GM18873 (cell line): ENCODE measurements around the gene SNX33.
"Not testable (repeated sequence)": the region's sequence is repeated elsewhere in the genome, so short reads cannot be mapped to it uniquely, and the experiment has no call there.

Experiments used
- ATAC-seq: cut with Tn5 transposase; IDR thresholded peaks from one replicate; pipeline ENCODE4 v1.9.1; 2021; ENCODE audit warnings: mild to moderate bottlenecking, moderate library complexity, moderate number of reproducible peaks; ENCODE audit not compliant: unreplicated experiment, low FRiP score

Gene SNX33

DNA sequence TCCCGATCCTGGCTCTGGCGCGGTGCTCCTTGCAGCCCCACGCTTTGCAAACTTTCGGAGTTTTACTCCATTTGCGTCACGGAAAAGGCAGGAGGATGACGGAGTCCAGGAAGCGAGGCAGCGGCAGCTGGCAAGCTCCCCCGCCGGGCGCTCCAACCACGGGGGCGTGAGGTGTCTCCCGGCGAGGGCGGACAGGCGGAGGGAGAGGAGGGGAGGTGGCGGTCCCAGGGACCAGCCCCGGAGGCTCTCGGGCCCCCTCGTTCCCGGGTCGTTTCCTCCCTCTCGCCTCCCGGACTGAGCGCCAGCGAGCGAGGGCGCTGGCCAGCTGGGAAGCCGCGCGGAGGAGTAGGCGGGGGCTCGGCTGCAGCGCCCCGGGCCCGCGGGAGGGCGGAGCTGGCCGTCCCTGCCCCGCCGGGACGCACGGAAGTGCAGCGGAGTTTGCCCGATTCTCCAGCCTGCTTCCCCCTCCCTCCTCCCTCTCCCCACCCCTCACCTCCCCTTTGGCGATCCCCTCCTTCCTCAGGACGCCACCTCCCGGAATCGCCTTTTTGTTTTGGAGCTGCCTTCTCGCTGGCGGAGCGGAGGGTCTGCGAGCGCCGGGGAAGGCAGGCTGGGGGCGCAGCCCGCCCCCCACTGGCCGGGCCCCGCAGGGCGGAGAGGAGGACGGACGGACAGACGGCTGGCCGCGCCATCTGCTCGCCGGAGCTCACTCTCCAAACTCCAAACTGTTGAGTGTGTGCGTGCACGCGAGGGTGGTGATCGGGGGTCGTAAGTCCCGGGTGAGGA, at the start of gene SNX33:
Gene SNX33, plus strand, starts transcription at position 543 of the 786 bp plus-strand sequence. CDS start 1,191 bp downstream, outside the sequence.
- no peak for ATAC-seq

GRCh38 chr15:75598361-75598760, 49.4 kb upstream of the SNX33 start:
- no peak for ATAC-seq

DNA sequence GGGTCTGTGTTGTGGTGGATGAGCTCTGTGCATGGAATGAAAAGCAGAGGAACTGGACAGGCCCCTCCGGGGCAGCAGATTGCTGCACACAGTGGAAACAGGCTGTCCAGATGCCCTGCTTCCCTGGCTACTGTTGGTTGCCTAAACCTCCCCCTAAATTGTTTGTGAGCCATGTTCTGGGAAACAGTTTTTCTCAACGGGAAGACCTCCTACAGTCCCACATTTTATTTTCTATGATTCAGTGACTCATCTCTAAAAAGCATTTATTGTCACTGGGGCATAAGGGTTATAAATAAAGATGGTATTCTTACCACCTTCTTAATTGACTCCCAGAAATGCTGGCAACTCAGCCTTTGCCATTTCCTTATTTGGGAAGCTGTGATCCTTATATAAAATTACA, 48.3 kb upstream of the SNX33 start:
- no peak for ATAC-seq

- no peak for ATAC-seq
Observed at GRCh38 chr15:75606026-75606425, 41.7 kb upstream of the SNX33 start.

- no peak for ATAC-seq
Observed at GRCh38 chr15:75606711-75607699, 40.7 kb upstream of the SNX33 start.

- ATAC-seq = no peak
Observed at GRCh38 chr15:75616766-75617165, 30.9 kb upstream of the SNX33 start.

- ATAC-seq = no peak
Observed at GRCh38 chr15:75620058-75620820, 27.5 kb upstream of the SNX33 start.

DNA sequence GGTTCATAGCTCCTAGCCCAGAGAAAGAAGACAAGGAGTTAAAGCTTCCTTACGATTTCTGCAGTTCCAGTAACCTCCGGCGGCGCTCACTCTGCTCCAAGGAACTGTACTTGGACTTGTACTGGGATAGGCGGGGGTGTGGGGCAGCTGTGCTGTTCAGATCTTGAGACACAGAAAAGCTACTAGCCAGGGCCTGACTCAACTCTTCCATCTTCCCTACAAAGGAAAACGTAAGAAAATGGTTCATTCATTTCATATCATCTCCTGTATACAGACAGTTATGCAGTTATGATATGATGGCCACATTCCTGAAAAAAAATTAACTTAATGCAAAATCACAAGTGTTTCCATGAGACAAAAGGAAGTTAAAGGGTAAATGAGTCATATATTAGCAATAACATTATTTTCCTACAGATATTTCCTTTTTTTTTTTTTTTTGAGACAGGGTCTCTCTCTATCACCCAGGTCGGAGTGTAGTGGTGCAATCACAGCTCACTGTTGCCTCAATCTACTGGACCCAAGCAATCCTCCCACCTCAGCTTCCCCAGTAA, 26.8 kb upstream of the SNX33 start:
- ATAC-seq = no peak

GRCh38 chr15:75622505-75622904, 25.2 kb upstream of the SNX33 start:
- no peak for ATAC-seq

- peak; percentile 67 for ATAC-seq
Observed at GRCh38 chr15:75625542-75626347, 22.0 kb upstream of the SNX33 start, which contains the start of gene SNUPN. Gene SNUPN, minus strand, starts transcription at chr15:75625725. Its CDS starts 4,674 bp downstream, at chr15:75621051.

- no peak for ATAC-seq
Observed at GRCh38 chr15:75631935-75632334, 15.8 kb upstream of the SNX33 start.

- ATAC-seq = not testable (repeated sequence)
Observed at GRCh38 chr15:75633922-75634321, 13.8 kb upstream of the SNX33 start.

DNA sequence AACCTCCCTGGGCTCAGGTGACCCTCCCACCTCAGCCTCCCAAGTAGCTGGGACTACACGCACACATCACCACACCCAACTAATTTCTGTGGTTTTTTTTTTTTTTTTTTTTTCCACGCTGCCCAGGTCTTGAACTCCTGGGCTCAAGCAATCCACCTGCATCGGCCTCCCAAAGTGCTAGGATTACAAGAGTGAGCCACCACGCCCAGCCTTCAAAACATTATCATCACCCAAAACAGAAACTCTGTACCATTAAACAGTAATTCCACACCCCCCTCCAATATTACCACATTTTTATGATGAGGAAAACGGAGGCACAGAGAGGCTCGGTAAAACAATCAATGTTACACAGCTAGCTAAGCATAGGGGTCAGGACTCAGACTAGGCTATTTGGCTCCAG, 11.7 kb upstream of the SNX33 start:
- no peak for ATAC-seq

DNA sequence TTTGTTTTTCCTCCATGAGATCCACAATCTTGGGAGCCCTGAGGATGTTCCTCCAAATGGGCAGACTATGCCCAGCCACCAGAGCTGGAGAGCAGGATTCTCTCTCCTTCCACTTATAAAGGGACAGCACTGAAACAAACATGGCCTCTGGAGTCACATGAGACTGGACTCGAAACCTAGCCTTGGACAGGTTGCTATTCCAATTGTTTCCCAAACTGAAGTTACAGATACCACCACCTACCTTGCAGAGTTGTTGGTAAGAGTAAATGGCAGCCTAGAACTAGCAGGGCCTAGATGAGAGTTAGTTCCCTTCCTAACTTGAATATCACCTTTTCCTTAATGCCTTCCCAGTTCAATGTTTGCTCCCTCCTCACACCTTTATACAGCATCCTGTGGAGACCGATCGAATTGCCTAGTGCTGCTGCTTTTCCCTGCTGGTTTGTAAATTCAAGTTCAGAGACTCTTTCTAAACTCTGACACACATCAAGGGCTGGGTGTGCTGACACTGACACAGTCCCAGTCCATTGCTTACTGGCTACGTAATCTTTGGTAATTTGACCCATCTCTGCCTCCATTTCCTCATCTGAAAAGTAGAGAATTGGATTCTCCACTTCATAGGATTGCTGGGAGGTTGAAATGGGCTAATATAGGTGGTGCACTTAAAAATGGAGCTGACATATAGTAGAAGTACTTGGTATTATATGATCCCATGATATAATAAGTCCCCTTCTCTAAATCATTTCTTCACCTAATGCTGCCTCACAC, 10.3 kb upstream of the SNX33 start:
- no peak for ATAC-seq

DNA sequence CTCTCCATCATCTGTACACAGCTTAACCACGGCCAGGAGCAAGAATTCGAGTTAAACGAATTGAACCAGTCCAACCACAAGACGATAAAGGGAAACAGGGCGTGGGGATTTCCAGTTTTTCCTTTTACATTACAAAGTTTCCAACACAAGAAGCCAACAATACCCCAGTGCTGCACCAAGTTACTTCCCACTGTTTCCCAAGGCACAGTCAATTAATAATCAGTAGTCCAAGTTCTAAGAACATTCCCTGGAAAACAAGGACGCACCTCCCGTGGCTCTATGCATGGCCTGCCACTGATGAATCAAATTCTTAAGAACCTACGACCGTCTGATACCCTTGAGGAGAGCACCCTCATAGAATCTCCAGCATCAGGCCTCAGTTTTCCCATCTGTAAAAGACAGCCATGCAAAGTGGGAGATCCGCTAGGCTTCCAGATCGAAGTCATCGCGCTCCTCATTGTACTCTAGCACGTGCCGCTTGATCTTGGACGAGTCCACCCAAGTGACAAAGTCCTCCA, 8.5 kb upstream of the SNX33 start:
- ATAC-seq = no peak

DNA sequence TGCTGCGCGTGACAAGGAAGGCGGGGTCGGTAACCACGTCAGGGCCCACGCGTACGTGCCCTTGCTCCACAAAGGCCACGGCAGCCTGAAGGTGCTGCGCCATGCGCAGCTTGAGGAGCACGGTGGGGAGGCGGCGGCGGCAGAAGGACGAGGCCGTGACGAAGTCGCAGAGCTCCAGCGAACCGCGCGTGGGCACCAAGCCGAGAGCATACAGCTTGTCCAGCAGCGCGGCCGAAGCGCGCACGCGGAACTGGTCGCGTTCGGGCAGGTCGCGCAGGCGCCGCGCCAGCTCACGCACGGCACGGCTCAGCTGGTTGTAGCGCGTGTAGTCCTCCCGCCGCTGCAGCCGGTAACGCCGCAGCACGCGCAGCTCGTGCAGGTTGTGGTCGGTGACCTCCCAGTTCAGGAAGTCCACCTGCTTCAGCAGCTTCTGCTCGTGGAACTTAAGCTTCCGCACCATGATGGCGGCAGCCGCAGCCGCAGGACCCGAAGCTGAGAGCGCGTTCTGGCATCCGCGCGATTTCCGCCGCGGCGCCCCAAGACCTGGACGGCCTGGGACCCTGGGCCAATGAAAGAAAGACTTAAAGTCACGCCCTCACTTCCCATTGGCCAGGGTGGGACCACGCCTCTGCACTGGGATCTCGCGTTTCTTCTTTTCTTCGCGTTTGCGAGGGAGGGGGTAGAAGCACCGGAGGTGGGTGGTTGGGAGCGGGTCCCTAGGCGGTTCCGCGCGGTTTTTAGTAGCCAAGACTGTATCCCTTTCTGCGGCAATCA, 7.8 kb upstream of the SNX33 start, which contains the start of gene IMP3:
Gene IMP3, minus strand, starts transcription at position 516 of the 774 bp plus-strand sequence. Its CDS starts 56 bp downstream, at position 460.
- ATAC-seq = peak; percentile 88

DNA sequence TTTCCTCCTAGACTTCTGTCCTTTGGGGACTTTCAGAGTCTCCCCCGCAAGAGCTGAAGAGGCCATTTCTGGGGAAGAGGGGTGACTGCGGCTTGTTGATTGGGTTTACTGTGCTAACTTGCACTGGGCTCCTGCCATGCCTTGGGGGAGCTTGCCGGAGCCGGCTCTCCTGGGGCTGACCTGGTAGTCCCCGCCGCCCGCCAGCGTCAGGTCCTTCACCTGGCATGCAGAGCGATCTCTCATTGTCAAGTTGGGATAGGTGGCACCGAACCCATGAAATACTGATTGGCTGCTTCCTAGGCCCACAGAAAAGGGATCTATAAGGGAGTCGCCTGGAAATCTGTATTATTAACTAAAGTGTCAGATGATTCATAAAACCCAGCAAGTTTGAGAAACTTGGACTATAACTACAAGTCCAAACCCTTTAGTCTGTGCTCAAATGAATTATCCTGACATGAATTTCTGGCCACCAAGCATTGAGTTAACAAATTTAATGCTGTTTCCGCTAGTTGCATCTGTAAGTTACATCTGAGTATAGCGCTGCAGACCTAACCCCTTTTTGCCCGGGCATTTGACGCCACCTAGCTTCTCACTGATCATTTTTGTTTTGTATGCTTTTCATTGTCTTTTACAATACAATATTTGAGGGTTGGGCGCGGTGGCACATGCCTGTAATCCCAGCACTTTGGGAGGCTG, 7.1 kb upstream of the SNX33 start:
- ATAC-seq = no peak
